OCI-LY3 (cell line): ENCODE data around the gene JAKMIP1.

Experiments used
- EZH2phosphoT487 ChIP-seq: fragments of 200-600 bp; shearing (Covaris generic); IDR thresholded peaks from 2 replicates; pipeline ENCODE4 v1.6.1; 2018; ENCODE audit warnings: antibody characterized with exemption, mixed run types, low read depth
- TF ChIP-seq, protein P1 (sequence below): fragments of 200-600, 300-600 bp; sonication (generic); IDR thresholded peaks from 2 replicates; pipeline ENCODE4 v1.5.1; 2014; ENCODE audit warnings: antibody characterized with exemption, low read length, low read depth

- TF ChIP-seq, protein P1, sequence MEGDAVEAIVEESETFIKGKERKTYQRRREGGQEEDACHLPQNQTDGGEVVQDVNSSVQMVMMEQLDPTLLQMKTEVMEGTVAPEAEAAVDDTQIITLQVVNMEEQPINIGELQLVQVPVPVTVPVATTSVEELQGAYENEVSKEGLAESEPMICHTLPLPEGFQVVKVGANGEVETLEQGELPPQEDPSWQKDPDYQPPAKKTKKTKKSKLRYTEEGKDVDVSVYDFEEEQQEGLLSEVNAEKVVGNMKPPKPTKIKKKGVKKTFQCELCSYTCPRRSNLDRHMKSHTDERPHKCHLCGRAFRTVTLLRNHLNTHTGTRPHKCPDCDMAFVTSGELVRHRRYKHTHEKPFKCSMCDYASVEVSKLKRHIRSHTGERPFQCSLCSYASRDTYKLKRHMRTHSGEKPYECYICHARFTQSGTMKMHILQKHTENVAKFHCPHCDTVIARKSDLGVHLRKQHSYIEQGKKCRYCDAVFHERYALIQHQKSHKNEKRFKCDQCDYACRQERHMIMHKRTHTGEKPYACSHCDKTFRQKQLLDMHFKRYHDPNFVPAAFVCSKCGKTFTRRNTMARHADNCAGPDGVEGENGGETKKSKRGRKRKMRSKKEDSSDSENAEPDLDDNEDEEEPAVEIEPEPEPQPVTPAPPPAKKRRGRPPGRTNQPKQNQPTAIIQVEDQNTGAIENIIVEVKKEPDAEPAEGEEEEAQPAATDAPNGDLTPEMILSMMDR = no peak
- no peak for TF ChIP-seq EZH2phosphoT487
Observed at GRCh38 chr4:6056976-6057766, 143.2 kb downstream of the JAKMIP1 start.
